ENCODE data around the gene IL15.

- TF ChIP-seq CTCF (IDR thresholded peaks at IDR 0.05; ENCODE audit: low read depth, low read length, poor library complexity, severe bottlenecking): no peak
- TF ChIP-seq EZH2phosphoT487 (IDR thresholded peaks at IDR 0.05; ENCODE audit: borderline replicate concordance, low read length): no peak
Measured at GRCh38 chr4:141645611-141646340, 9.4 kb downstream of the IL15 start.

Data from DOHH2 (cell line).